Middle frontal gyrus (tissue), 1 donor: Measurements from ENCODE around the gene CARMIL1.

ENCODE experiments used
- DNase-seq: peaks from one replicate; pipeline ENCODE4 v3.0.0-alpha.2; 2015; ENCODE audit warnings: low spot score; ENCODE audit errors: extremely low spot score

Gene CARMIL1

GRCh38 chr6:25404091-25404490, 124.9 kb downstream of the CARMIL1 start:
- no peak for DNase-seq

- no peak for DNase-seq
These were observed 125.6 kb downstream of the CARMIL1 start for GRCh38 chr6:25404693-25405169.

GRCh38 chr6:25405442-25405841, 126.3 kb downstream of the CARMIL1 start:
- DNase-seq = no peak

GRCh38 chr6:25407431-25407830, 128.3 kb downstream of the CARMIL1 start:
- no peak for DNase-seq

- DNase-seq = no peak
These were observed 130.9 kb downstream of the CARMIL1 start for GRCh38 chr6:25410102-25410501.

- no peak for DNase-seq
These were observed 132.3 kb downstream of the CARMIL1 start for GRCh38 chr6:25411316-25411950.

GRCh38 chr6:25413207-25413905, 134.2 kb downstream of the CARMIL1 start:
- DNase-seq = no peak

GRCh38 chr6:25414168-25414567, 135.0 kb downstream of the CARMIL1 start:
- no peak for DNase-seq

GRCh38 chr6:25414755-25415154, 135.6 kb downstream of the CARMIL1 start:
- DNase-seq = no peak

GRCh38 chr6:25415274-25415673, 136.1 kb downstream of the CARMIL1 start:
- no peak for DNase-seq

- DNase-seq = no peak
These were observed 136.5 kb downstream of the CARMIL1 start for GRCh38 chr6:25415701-25416100.

GRCh38 chr6:25417046-25417605, 138.0 kb downstream of the CARMIL1 start:
- no peak for DNase-seq

GRCh38 chr6:25418454-25419052, 139.4 kb downstream of the CARMIL1 start:
- no peak for DNase-seq

- no peak for DNase-seq
These were observed 140.7 kb downstream of the CARMIL1 start for GRCh38 chr6:25419879-25420278.

- no peak for DNase-seq
These were observed 144.2 kb downstream of the CARMIL1 start for GRCh38 chr6:25423358-25423757.

- no peak for DNase-seq
These were observed 145.1 kb downstream of the CARMIL1 start for GRCh38 chr6:25424303-25424702.

GRCh38 chr6:25427549-25427948, 148.4 kb downstream of the CARMIL1 start:
- no peak for DNase-seq

- DNase-seq = no peak
These were observed 149.7 kb downstream of the CARMIL1 start for GRCh38 chr6:25428758-25429317.

GRCh38 chr6:25431306-25431974, 152.3 kb downstream of the CARMIL1 start:
- DNase-seq = no peak

GRCh38 chr6:25431975-25432307, 152.8 kb downstream of the CARMIL1 start:
- no peak for DNase-seq

GRCh38 chr6:25434921-25435320, 155.7 kb downstream of the CARMIL1 start:
- no peak for DNase-seq
